HuH-7 (cell line): ENCODE data around the gene GIPC1.
A peak's percentile ranks its signal among the peaks of the same experiment; 100 is the strongest.

Experiments used
- DNase-seq: peaks from one replicate; pipeline ENCODE4 v3.0.0; 2011; ENCODE audit warnings: low spot score

Gene GIPC1

GRCh38 chr19:14494411-14494810 lies 1.5 kb downstream of the GIPC1 start:
- no peak for DNase-seq

DNA sequence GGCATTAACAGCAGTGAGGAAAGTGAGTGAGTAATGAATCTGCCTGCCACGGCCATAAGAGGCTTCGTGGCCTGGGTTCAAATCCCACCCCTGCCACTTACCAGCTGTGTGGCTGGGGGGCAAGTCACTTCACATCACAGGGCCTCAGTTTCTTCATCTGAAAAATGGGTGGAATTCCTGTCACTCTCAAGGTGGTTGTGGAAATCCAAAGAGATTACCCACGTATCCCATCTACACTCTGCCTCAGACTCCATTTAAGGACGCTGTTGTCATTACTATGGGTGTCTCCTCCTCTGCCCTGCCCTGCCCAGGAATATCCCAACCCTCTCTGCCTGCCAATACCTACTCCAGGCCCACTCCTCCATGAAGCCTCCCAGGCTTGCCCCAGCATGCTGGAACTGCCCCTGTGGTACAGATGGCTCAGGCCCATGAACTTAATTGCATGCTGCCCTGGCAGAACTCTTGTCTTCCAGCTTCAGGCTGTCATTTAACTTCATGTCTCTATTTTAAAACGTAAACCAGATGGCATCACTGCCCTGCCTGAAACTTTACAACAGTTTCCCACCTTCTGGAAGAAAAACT lies 3.1 kb downstream of the GIPC1 start:
- no peak for DNase-seq

DNA sequence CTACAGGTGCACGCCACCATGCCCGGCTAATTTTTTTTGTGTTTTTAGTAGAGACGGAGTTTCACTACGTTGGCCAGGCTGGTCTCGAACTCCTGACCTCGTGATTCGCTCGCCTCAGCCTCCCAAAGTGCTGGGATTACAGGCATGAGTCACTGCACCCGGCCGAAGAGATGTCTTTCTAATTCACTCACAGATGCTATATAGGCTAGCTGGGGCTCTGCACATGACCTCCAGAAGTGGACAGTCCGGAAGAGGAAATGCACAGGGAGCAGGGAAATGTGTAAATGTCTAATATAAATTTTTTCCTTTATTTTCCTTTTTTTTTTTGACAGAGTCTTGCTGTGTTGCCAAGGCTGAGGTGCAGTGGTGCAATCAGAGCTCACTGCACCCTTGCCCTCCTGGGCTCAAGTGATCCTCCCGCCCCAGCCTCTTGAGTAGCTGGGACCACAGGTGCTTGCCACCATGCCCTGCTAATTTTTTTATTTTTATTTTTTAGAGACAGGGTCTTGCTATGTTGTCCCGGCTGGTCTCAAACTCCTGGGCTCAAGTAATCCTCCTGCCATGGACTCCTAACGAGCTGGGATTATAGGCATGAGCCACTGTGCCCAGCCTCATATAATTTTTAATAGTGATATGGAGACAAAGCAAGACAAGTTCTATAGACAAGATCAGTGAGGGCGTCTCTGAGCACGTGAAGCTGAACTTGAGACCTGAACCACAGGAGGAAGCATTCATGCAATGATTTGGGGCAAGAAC lies 8.4 kb downstream of the GIPC1 start:
- DNase-seq: no peak

DNA sequence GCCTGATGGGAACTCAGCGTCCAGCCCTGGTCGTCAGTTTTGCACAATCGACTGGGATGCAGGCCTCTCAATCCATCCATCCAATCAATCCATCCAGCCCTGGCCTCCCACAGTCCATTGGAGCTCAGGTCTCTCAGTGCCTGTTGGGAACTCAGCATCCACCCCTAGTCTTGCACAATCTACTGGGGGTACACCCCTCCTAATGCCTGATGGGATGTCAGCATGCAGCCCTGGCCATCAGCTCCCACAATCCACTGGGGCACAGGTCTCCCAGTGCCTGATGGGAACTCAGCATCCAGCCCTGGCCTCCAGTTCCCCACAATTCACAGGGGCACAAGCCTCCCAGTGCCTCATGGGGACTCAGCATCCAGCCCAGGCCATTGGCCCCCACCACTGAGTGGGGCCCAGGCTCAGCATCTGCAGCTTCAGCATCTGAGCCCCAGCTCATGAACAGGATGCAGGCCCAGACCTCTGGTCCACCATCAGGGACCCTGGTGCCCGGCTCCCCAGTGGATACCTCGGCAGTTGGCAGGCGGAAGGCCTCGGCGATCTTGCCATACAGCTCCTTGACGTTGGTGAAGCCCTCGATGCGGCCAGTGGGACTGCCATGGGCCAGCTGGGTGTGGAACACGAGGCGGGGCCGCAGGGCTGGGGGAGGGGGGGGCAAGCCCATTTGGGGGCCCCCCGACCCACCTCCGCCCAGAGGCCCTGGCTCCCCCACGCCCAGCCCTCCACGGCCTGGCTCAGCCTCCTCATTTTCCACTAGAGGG lies 13.6 kb downstream of the GIPC1 start:
- no peak for DNase-seq

DNA sequence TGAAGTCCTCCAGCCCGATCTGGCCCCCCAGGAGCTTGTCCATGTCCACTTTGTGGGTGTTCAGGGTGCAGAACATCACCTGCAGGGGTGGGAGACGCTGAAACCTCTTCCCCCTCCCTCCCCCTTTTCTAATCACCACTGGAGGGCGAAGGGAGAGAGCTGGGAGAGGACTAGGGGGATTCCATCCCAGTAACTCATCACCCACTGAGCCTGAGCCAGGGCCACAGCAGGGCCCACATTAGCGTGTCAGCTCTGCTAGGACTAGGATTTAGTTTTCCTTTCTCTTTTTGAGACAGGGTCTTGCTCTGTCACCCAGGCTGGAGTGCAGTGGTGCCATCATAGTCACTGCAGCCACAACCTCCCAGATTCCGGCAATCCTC lies 15.2 kb downstream of the GIPC1 start:
- no peak for DNase-seq

DNA sequence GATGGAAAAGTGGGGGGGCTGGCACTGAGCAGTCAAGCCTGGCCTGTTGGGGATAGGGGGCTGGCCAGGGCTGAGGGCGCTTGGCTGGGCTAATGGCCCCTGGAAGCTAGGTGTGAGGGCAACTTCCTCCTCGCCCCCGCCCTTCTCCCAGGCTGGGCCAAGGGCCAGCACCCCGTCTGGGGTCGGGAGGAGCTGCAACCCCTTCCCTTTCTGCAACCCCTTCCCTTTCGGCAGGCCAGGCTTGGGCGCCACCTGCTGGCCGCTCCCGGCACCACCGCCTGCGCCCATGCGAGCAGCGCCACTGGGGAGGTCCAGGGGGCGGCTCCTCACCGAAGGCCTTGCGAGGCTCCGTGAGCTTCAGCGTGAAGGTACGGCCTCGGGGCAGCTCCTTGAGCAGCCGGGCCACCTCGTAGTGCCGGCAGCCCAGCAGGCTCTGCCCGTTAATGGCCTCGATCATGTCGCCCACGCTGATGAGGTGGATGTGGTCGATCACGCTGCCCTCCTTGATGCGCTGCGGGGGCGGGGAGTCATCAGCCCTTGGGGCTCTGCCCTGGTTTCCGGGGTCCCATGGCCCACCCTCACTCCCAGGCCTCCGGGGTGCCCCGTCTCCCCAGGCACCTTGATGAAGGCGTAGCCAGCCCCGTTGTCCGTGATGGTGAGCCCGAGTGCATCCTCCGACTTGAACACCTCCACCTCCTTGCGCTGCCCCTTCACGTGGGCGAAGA lies 15.8 kb downstream of the GIPC1 start:
- peak; percentile 80 for DNase-seq

DNA sequence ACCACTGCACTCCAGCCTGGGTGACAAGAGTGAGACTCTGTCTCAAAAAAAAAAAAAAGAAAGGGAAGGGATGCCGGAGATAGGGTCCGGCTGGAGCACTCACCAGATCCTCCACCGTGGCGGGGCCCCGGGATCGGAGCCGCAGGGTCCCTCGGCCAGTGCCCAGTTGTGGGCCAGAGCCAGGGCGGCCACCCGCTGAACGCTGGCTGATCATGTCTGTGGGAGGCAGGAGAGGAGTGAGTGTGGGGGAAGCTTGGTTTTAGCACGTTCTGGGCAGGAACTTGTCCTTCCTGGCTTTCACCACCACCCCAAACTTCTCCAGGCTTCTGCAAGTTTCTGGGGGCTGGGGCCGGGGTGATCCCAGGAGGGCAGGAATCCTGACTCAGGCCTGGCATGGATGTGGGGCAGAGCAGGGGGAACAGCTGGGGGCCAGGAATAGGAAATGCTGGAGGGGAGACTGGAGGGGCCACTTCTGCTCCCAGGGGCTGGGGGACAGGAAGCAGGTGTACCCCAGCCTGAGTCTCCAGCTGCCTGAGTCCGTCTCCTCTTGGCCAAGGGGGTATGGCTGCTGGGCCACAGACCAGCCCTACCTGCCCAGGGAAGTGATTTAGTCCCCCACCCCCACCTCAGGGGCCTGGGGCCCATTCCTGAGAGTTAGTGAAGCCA lies 16.5 kb downstream of the GIPC1 start:
- DNase-seq: no peak

DNA sequence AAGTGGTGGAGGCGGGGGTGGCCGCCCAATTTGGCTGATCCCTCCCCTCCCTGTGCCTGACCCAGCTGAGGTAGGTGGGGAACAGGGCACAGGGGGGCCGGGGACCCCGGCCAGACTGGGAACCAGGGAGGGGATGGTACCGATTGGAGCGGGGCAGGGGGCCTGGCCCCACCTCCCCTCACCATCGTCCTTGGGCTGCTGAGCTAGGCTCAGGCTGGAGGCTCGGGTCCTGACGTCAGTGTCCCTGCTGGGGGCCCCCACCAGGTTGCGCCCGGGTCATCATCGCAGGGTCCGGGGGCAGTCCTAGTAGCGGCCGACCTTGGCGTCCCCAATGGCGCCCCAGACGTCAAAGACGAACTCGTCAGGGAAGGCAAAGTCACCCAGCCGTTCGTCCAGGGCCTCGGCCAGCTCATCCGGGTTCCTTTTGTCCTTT lies 17.8 kb downstream of the GIPC1 start:
- DNase-seq: no peak

DNA sequence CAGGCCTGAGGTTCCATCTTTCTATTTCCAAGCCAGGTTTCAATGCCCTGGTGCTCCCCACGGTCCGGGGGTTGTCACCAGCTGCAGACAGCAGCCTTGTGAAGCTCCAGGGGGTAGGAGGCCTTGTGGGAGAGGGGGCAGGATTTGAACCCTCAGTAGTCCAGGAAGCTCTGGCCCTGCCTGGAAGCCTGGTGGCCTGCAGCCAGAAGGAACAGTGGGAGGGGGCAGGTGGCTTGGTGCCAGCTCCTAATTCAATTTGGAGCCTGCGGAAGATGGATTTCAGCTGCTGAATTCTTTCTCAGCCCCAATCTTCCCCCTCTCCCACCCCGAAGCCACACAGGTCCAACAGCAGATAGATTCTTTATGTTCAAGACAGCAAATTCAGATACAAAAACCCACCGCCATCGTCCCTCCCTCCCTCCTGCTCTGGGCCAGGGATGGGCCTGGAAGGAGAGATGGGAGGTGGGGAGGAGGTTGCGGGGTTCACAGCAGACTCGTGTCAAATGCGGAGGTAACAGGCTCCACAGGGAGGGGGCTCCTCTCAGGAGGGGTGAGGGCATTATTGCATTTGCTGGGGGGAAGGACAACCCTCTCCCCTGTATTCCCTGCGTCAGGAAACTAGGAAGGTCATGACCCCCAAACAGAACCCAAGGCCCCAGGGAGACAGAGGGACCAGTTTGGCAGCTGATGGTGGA lies 18.4 kb downstream of the GIPC1 start:
- no peak for DNase-seq

DNA sequence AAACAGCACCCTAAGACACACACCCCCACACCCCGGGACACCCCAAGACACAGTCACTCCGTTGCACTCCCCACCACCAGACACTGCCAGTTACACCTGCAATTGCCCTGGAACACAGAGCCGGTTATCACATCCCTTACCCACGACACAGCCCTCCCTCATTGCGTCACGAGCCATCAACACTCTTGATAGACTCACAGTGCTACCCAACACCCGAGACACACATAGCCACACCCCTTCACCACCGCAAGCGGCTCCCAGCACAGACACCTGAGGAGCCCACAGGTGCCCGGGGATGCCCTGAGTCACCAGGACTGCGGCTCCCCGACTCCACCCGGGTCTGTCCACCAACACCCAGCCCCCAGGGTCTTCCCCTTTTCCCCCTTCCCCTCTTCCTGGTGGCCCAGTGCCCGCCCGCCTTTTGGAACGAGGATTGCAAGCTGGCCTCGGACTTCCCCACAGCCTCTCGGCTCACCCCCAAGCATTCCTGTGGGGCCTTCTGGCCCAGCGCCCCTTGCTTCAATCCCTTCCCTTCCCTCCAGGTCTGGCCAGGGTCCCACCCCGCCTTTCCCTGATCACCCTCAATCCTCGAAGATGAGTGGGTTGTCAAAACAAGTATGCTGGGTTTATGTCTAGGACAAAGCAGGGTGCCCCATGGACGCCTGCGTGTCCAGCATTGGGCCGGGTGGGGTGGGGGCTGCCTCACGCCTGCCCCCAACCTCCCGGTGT lies 19.1 kb downstream of the GIPC1 start:
- DNase-seq: peak; percentile 76

DNA sequence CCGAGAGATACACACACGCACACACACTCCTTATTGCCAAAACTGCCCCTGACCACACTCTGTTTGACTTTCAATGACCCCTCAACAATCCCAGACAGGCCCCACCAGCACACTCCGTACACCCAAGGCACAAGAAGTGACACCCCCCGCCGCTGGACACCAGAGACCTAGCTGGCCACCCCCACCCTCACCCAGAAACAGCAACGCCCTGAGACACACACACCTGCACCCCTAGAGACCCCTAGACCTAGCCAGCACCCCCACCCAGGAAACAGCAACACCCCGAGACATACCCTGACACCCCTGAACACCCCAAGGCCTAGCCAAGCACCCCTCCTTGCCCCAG lies 19.6 kb downstream of the GIPC1 start:
- no peak for DNase-seq

DNA sequence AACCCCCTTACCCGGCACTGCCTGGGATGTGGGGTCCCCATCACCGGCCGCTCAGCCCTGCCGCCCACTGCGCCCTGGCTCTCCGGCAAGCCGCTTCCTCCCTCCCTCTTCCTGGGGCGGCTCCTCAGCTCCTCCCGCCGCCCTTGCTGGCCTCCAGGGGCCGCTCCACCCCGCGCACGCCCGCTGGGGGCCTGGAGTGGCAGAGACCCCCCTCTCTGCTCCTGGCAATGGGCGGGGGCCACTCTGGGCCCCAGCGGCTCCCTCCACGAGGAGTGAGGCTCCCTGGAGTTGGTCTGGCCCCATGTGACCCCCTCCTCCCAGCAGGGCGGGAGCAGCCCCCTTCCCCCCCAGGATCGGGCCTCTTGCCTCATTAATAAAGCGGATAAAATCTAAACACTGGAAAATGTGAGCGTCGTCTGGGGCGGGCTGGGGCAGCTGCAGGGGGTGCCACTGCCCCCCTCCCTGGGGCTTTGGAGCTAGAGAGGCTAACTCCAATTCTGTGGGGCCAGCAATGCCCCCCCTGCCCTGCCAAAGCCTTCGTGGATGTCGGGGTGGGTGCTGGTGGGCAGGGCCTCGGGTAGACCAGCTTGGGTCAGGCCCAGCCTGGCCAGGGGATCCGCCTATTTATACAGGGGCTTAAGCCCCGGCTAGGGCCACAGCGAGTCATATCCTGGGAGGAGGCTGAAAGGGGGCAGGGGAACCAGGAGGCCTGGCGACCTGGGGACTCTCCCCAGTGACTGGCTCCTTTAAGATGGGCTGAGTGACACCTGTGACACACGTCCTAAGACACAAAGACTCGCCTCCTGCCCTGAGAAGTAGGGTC lies 20.5 kb downstream of the GIPC1 start, which contains the start of gene PTGER1:
TSS of gene PTGER1 (minus strand) at position 104 of the 823 bp plus-strand sequence. CDS start 1,034 bp downstream, outside the sequence.
- no peak for DNase-seq

DNA sequence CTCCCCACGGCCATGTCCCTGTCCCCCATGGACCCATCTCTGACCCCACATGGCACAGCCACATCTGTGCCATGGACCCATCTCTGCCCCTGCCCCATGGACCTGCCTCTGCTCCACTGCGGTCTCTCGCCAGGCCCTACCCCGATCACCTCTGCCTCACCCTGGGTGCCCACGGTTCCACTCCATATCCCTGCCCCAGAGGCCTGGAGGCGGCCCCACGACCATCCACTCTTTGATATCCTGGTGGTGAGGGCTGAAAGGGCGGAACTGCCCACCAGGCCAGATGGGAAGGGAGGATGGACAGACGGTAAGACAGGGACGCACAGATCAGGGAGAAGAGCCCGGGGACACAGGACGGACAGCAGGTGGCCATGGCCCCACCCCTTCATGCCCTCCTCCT lies 21.1 kb downstream of the GIPC1 start:
- no peak for DNase-seq

DNA sequence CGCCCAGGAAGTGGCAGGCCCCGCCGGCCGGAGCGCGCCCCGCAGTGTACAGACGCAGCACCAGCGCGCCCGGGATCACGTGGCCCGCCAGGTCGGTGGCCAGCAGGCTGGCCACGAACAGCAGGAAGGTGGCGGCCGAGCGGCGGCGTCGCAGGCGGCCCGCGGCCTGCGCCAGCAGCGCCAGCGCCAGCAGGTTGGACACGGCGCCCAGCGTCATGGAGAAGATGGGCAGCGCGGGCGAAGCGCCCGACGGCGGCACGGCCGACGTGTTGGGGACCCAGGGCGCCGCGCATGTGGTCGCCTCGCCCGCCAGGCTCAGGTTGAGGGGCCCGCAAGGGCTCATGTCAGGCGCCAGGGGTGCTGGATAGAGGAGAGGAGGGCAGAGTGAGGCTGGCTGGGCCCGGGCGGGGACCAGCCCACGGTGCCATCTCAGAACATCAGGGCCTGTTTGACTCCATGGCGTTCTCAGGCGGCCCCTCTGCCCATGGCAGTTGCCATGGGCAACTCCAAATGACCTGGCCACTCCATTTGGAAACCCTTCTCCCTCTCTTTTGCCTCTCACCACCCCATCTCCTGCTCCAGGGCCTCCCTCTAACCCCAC lies 21.8 kb downstream of the GIPC1 start:
- DNase-seq: no peak

GRCh38 chr19:14473073-14473977 lies 22.6 kb downstream of the GIPC1 start:
- no peak for DNase-seq

DNA sequence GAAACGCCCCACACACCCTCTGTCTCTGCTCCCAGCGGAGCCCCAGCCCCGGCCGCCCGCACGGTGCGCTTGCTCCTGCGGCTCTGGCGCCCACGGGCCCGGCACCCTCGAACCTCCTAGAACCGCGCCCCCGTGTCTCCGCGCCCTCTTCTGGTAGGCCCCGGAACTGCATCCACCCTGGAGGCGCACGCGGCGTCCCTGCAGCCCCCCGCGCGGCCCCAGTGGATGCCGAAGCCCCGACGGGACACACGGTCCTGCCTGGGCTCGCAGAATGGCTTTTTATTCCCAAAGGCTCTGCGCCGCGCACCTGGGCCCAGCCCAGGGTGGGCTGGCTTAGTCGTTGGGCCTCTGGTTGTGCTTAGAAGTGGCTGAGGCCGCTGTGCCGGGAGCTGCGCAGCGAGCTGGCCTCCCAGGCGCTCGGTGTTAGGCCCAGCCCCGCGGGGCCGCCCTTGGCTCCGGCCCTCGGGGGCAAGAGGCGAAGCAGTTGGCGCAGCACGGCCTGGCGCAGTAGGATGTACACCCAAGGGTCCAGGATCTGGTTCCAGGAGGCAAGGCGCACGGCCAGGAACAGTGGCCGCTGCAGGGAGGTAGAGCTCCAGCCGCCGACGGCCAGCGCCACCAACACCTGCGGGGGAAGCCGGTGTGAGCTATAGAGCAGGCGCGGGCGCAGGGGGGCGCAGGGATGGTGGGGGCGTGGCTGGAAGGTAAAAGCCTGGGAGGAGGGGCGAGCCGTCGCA lies 23.6 kb downstream of the GIPC1 start:
- peak; percentile 82 for DNase-seq

- DNase-seq: no peak
Measured at GRCh38 chr19:14471436-14472187, 24.3 kb downstream of the GIPC1 start.
